Neural progenitor cell (in vitro differentiated cells): ENCODE results near the gene UBR7.

Source experiments
- CTCF ChIP-seq: fragments of 200-600 bp; sonication (generic); IDR thresholded peaks from 2 replicates; pipeline ENCODE4 v1.5.1; 2017; ENCODE audit warnings: antibody characterized with exemption, mild to moderate bottlenecking
- EZH2 ChIP-seq: fragments of 200-600 bp; sonication (generic); IDR thresholded peaks from 2 replicates; pipeline ENCODE4 v1.6.1; 2017; ENCODE audit warnings: antibody characterized with exemption, mild to moderate bottlenecking, moderate library complexity
- EZH2phosphoT487 ChIP-seq: fragments of 200-600 bp; sonication (generic); IDR thresholded peaks from 2 replicates; pipeline ENCODE4 v1.6.1; 2017; ENCODE audit warnings: antibody characterized with exemption

- TF ChIP-seq CTCF (no peak), EZH2 (no peak), EZH2phosphoT487 (no peak)
Measured at GRCh38 chr14:93163564-93163963, 43.5 kb upstream of the UBR7 start.
